Neural cell (in vitro differentiated cells): Measurements from ENCODE around the gene STRN3. TPM values are rescaled to one million over a fixed set of nuclear protein-coding genes. Genes with fewer than 3 reads are reported as not detected.

ENCODE experiments used
- H2AFZ ChIP-seq: fragments of 200-600, 300-800 bp; sonication (generic), shearing (Covaris generic); 2 replicates; pipeline ENCODE4 v1.6.0; 2014; ENCODE audit warnings: low read depth, mild to moderate bottlenecking, antibody characterized with exemption, low read length, moderate library complexity
- H3F3A ChIP-seq: fragments of 200-600 bp; shearing (Covaris generic); 2 replicates; pipeline ENCODE4 v1.6.1; 2016; ENCODE audit warnings: mild to moderate bottlenecking, moderate library complexity, mixed read lengths, antibody characterized with exemption, low read length; ENCODE audit not compliant: insufficient read depth, poor library complexity, severe bottlenecking
- H3K27ac ChIP-seq: fragments of 200-600, 300-800 bp; sonication (generic), shearing (Covaris generic); 2 replicates; pipeline ENCODE4 v1.5.1; 2014; ENCODE audit warnings: mild to moderate bottlenecking, low read length, moderate library complexity
- H3K27me3 ChIP-seq: fragments of 300-800, 200-600 bp; sonication (generic), shearing (Covaris generic); 2 replicates; pipeline ENCODE4 v1.6.0; 2014; ENCODE audit warnings: mild to moderate bottlenecking, low read depth, low read length, moderate library complexity; ENCODE audit not compliant: insufficient read depth
- H3K36me3 ChIP-seq: fragments of 300-800, 200-600 bp; sonication (generic), shearing (Covaris generic); 2 replicates; pipeline ENCODE4 v1.5.1; 2014; ENCODE audit warnings: mild to moderate bottlenecking, antibody characterized with exemption, low read length, moderate library complexity; ENCODE audit not compliant: insufficient read depth
- H3K4me2 ChIP-seq: fragments of 300-800, 200-600 bp; sonication (generic), shearing (Covaris generic); 2 replicates; pipeline ENCODE4 v1.6.0; 2014; ENCODE audit warnings: mild to moderate bottlenecking, low read length
- H3K4me3 ChIP-seq: fragments of 300-800, 200-600 bp; sonication (generic), shearing (Covaris generic); 2 replicates; pipeline ENCODE4 v1.5.1; 2014; ENCODE audit warnings: mild to moderate bottlenecking, low read length, moderate library complexity
- H3K79me2 ChIP-seq: fragments of 200-600 bp; shearing (Covaris generic); replicated peaks from 2 replicates; pipeline ENCODE4 v1.6.0; 2014; ENCODE audit warnings: mild to moderate bottlenecking, low read length, moderate library complexity; ENCODE audit not compliant: insufficient read depth
- H3K9ac ChIP-seq: fragments of 300-800, 200-600 bp; sonication (generic), shearing (Covaris generic); 2 replicates; pipeline ENCODE4 v1.6.1; 2016; ENCODE audit warnings: mild to moderate bottlenecking, low read length, mixed read lengths
- H3K9me2 ChIP-seq: fragments of 200-600 bp; shearing (Covaris generic); 2 replicates; pipeline ENCODE4 v1.6.1; 2016; ENCODE audit warnings: mild to moderate bottlenecking, low read length, mixed read lengths; ENCODE audit not compliant: insufficient read depth
- H3K9me3 ChIP-seq: fragments of 200-600, 300-800 bp; sonication (generic), shearing (Covaris generic); 2 replicates; pipeline ENCODE4 v1.6.1; 2016; ENCODE audit warnings: mild to moderate bottlenecking, mixed run types, low read length, moderate library complexity, mixed read lengths
- H4K20me1 ChIP-seq: fragments of 200-600 bp; shearing (Covaris generic); 2 replicates; pipeline ENCODE4 v1.6.1; 2016; ENCODE audit warnings: mild to moderate bottlenecking, mixed run types; ENCODE audit not compliant: insufficient read depth
- CTCF ChIP-seq: fragments of 450-650 bp; IDR thresholded peaks from 2 replicates; pipeline ENCODE4 v1.5.1; 2014; ENCODE audit warnings: antibody characterized with exemption, mild to moderate bottlenecking, moderate library complexity; ENCODE audit not compliant: poor library complexity, severe bottlenecking
- EP300 ChIP-seq: fragments of 450-650 bp; conservative IDR thresholded peaks from 2 replicates; pipeline ENCODE4 v1.6.1; 2014; ENCODE audit warnings: antibody characterized with exemption, mild to moderate bottlenecking, moderate library complexity; ENCODE audit not compliant: poor library complexity, severe bottlenecking
- EZH2 ChIP-seq: fragments of 200-600, 300-800 bp; shearing (Covaris generic), sonication (generic); IDR thresholded peaks from 2 replicates; pipeline ENCODE4 v1.6.1; 2014; ENCODE audit warnings: antibody characterized with exemption, low read length, borderline replicate concordance, mild to moderate bottlenecking; ENCODE audit not compliant: insufficient read depth, poor library complexity, severe bottlenecking
- MXI1 ChIP-seq: fragments of 450-650 bp; conservative IDR thresholded peaks from 2 replicates; pipeline ENCODE4 v1.6.1; 2014; ENCODE audit warnings: antibody characterized with exemption, mild to moderate bottlenecking; ENCODE audit not compliant: poor library complexity, severe bottlenecking
- POLR2AphosphoS5 ChIP-seq: IDR thresholded peaks from 2 replicates; pipeline ENCODE4 v1.6.1; 2012
- RAD21 ChIP-seq: fragments of 450-650 bp; conservative IDR thresholded peaks from 2 replicates; pipeline ENCODE4 v1.6.1; 2014; ENCODE audit warnings: antibody characterized with exemption, mild to moderate bottlenecking, moderate library complexity
- REST ChIP-seq: IDR thresholded peaks from 2 replicates; pipeline ENCODE4 v1.6.1; 2012; ENCODE audit warnings: borderline replicate concordance
- SMC3 ChIP-seq: fragments of 450-650 bp; conservative IDR thresholded peaks from 2 replicates; pipeline ENCODE4 v1.6.1; 2014; ENCODE audit warnings: antibody characterized with exemption, mild to moderate bottlenecking, moderate library complexity; ENCODE audit not compliant: poor library complexity
- TAF1 ChIP-seq: IDR thresholded peaks from 2 replicates; pipeline ENCODE4 v1.6.1; 2012; ENCODE audit warnings: low read depth
- polyA plus RNA-seq: library from polyadenylated mRNA; depleted of rRNA; stranded (reverse); fragments of >200 nt; gene quantifications from 2 replicates; pipeline ENCODE4 v1.2.3, GENCODE V29; 2014

STRN3 gene
- polyA plus RNA-seq, 1 donor from 2014 or later: 60.1 TPM

GRCh38 chr14:30884901-30885300, 141.3 kb downstream of the STRN3 start:
- H3K27me3 ChIP-seq: no peaks in the 10 kb centered on the region

GRCh38 chr14:30883508-30884294, 142.5 kb downstream of the STRN3 start:
- no peak overlapping the region for H3K27ac ChIP-seq
- H3K27me3 ChIP-seq: no peaks in the 10 kb centered on the region
- H3K9ac ChIP-seq: no peak overlapping the region
- H3K4me3 ChIP-seq: no peak overlapping the region
- H3K36me3 ChIP-seq: no peaks in the 10 kb centered on the region
- no peaks in the 10 kb centered on the region for H3K79me2 ChIP-seq
- H3K4me2 ChIP-seq: no peak overlapping the region
- H4K20me1 ChIP-seq: no peaks in the 10 kb centered on the region
- no peak overlapping the region for H2AFZ ChIP-seq
- H3K9me3 ChIP-seq: no peaks in the 10 kb centered on the region
- H3F3A ChIP-seq: no peaks in the 10 kb centered on the region
- no peaks in the 10 kb centered on the region for H3K9me2 ChIP-seq
- TF ChIP-seq EZH2 (no peak), REST (no peak), POLR2AphosphoS5 (no peak), SMC3 (no peak)

More at GRCh38 chr14:30884901-30885300, 141.3 kb downstream of the STRN3 start:
- Histone ChIP-seq H4K20me1 (no peaks in the 10 kb centered on the region), H3K4me3 (no peak overlapping the region), H3K36me3 (no peaks in the 10 kb centered on the region), H3K9ac (no peak overlapping the region), H3K4me2 (no peak overlapping the region), H3F3A (no peaks in the 10 kb centered on the region), H3K79me2 (no peaks in the 10 kb centered on the region), H3K9me2 (no peaks in the 10 kb centered on the region), H3K9me3 (no peaks in the 10 kb centered on the region), H3K27ac (no peak overlapping the region), H2AFZ (no peak overlapping the region)
- TF ChIP-seq SMC3 (no peak), TAF1 (no peak), RAD21 (no peak), EZH2 (no peak), EP300 (no peak), REST (no peak), POLR2AphosphoS5 (no peak), MXI1 (no peak), CTCF (no peak)
